ENCODE measurements around the gene FLYWCH2. TPM values are rescaled to one million over a fixed set of nuclear protein-coding genes. Genes with fewer than 3 reads are reported as not detected.
A peak's percentile ranks its signal among the peaks of the same experiment; 100 is the strongest.

Gene FLYWCH2
- total and polyA plus RNA-seq, 9 of the 15 experiments (the other 6 are each of a cell fraction or from before 2014, with no cell fraction given): 0.70 to 55.5 (median 7.6) TPM

GRCh38 chr16:2911638-2912329 lies 28.8 kb downstream of the FLYWCH2 start, which contains the start of gene FLYWCH1 (continued):
- TF ChIP-seq ZBTB33 (CRISPR knock-in tag; IDR thresholded peaks at IDR 0.05): no peak; the same call in 1 of the 2 replicates
- TF ChIP-seq ZBTB11 (CRISPR knock-in tag; IDR thresholded peaks at IDR 0.05): peak in 1 of 3 experiments; percentile 86; a peak in 2 of 6 replicates
